ENCODE results near the gene KRT71. TPM values are rescaled to one million over a fixed set of nuclear protein-coding genes. Genes with fewer than 3 reads are reported as not detected.

Gene KRT71
- polyA plus RNA-seq, 3 donors: not detected

DNA sequence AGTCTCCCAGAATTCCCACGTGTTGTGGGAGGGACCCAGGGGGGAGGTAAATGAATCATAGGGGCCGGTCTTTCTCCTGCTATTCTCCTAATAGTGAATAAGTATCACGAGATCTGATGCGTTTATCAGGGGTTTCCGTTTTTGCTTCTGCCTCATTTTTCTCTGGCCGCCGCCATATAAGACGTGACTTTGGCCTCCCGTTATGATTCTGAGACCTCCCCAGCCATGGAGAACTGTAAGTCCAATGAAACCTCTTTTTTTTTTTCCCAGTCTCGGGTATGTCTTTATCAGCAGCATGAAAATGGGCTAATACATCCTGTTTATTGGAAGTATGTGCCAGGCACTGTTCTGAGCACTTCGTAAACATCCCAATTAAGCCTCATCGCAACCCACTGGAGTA, 47.5 kb upstream of the KRT71 start:
- Histone ChIP-seq H3K4me3 (replicated peaks in 1 of 3; ENCODE audit: low read depth in 2 of 3, low read length in 3 of 3) (no peak overlapping the region), H3K9me3 (replicated peaks in 1 of 2; ENCODE audit: control insufficient read depth in 1 of 2, insufficient read depth in 1 of 2, low read length in 2 of 2) (peaks cover 0 to 5% of the 10 kb centered on the region in 2 donors), H3K4me1 (ENCODE audit: control insufficient read depth in 1 of 2, insufficient read depth in 2 of 2, low read length in 2 of 2) (no peaks in the 10 kb centered on the region), H3K36me3 (replicated peaks in 1 of 2; ENCODE audit: control insufficient read depth in 1 of 2, insufficient read depth in 2 of 2, low read length in 2 of 2) (no peaks in the 10 kb centered on the region), H3K79me2 (ENCODE audit: insufficient read depth, low read length) (no peaks in the 10 kb centered on the region), H4K20me1 (ENCODE audit: insufficient read depth, low read length) (no peaks in the 10 kb centered on the region), H3K27me3 (ENCODE audit: control insufficient read depth in 2 of 2, insufficient read depth in 2 of 2, low read length in 2 of 2) (peaks cover 19 to 28% of the 10 kb centered on the region in 2 donors), H2AFZ (ENCODE audit: insufficient read depth, low read depth, low read length, poor library complexity, severe bottlenecking) (no peak overlapping the region), H3K27ac (ENCODE audit: low read depth in 1 of 2, low read length in 2 of 2) (no peak overlapping the region), H3K9ac (ENCODE audit: insufficient read depth, low read length, poor library complexity, severe bottlenecking) (no peak overlapping the region), H3K4me2 (replicated peaks; ENCODE audit: extremely low read depth, low read length, poor library complexity, severe bottlenecking) (no peak overlapping the region)
- Mint-ChIP-seq H3K4me3 (peak overlapping the region in 1 of 2 donors; percentile 60), H3K9me3 (peaks cover 0 to 11% (median 5%) of the 10 kb centered on the region in 7 donors), H3K36me3 (no peaks in the 10 kb centered on the region), H3K27ac (no peak overlapping the region), H3K4me1 (no peaks in the 10 kb centered on the region), H3K27me3 (ENCODE audit: low read depth in 3 of 3) (peaks cover 21 to 40% (median 31%) of the 10 kb centered on the region in 3 donors)
- intact Hi-C loops (cut with micrococcal nuclease): no loop called here
- TF ChIP-seq, protein P1, sequence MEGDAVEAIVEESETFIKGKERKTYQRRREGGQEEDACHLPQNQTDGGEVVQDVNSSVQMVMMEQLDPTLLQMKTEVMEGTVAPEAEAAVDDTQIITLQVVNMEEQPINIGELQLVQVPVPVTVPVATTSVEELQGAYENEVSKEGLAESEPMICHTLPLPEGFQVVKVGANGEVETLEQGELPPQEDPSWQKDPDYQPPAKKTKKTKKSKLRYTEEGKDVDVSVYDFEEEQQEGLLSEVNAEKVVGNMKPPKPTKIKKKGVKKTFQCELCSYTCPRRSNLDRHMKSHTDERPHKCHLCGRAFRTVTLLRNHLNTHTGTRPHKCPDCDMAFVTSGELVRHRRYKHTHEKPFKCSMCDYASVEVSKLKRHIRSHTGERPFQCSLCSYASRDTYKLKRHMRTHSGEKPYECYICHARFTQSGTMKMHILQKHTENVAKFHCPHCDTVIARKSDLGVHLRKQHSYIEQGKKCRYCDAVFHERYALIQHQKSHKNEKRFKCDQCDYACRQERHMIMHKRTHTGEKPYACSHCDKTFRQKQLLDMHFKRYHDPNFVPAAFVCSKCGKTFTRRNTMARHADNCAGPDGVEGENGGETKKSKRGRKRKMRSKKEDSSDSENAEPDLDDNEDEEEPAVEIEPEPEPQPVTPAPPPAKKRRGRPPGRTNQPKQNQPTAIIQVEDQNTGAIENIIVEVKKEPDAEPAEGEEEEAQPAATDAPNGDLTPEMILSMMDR (IDR thresholded peaks at IDR 0.05): no peak
- 96% methylated on average over 8 of the region's 12 CpGs for WGBS (ENCODE audit: insufficient coverage)
- DNase-seq: no peak

DNA sequence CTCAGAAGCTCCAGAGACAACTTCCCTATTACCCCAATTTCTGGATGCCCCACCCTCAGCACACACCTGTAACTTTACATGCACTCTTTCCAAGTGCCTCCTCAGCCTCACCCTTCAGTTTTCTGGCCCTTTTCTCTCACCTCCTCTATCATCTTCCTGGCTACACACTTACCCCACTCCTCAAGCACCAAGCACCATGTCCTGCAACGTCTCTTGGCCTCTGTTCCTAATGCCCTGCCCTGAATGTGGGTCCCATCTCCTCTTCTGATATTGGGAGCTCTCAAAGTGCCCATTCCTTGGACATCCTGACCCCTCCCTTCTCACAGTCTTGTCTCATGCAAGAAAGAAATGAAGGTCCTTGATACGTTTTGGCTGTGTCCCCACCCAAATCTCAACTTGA, 47.1 kb upstream of the KRT71 start:
- Histone ChIP-seq H4K20me1 (ENCODE audit: insufficient read depth, low read length) (no peaks in the 10 kb centered on the region), H3K79me2 (ENCODE audit: insufficient read depth, low read length) (no peaks in the 10 kb centered on the region), H3K27ac (ENCODE audit: low read depth in 1 of 2, low read length in 2 of 2) (no peak overlapping the region), H3K4me2 (replicated peaks; ENCODE audit: extremely low read depth, low read length, poor library complexity, severe bottlenecking) (no peak overlapping the region), H3K27me3 (ENCODE audit: control insufficient read depth in 2 of 2, insufficient read depth in 2 of 2, low read length in 2 of 2) (peaks cover 19 to 28% of the 10 kb centered on the region in 2 donors), H3K4me1 (ENCODE audit: control insufficient read depth in 1 of 2, insufficient read depth in 2 of 2, low read length in 2 of 2) (no peaks in the 10 kb centered on the region), H3K9me3 (replicated peaks in 1 of 2; ENCODE audit: control insufficient read depth in 1 of 2, insufficient read depth in 1 of 2, low read length in 2 of 2) (peaks cover 0 to 5% of the 10 kb centered on the region in 2 donors), H2AFZ (ENCODE audit: insufficient read depth, low read depth, low read length, poor library complexity, severe bottlenecking) (no peak overlapping the region), H3K9ac (ENCODE audit: insufficient read depth, low read length, poor library complexity, severe bottlenecking) (no peak overlapping the region), H3K36me3 (replicated peaks in 1 of 2; ENCODE audit: control insufficient read depth in 1 of 2, insufficient read depth in 2 of 2, low read length in 2 of 2) (no peaks in the 10 kb centered on the region), H3K4me3 (replicated peaks in 1 of 3; ENCODE audit: low read depth in 2 of 3, low read length in 3 of 3) (no peak overlapping the region)
- peak overlapping the region in 1 of 2 donors; percentile 60 for H3K4me3 Mint-ChIP-seq
- H3K9me3 Mint-ChIP-seq: peaks cover 0 to 11% (median 5%) of the 10 kb centered on the region in 7 donors
- H3K27ac Mint-ChIP-seq: no peak overlapping the region
- no peaks in the 10 kb centered on the region for H3K4me1 Mint-ChIP-seq
- peaks cover 21 to 40% (median 31%) of the 10 kb centered on the region in 3 donors for H3K27me3 Mint-ChIP-seq (ENCODE audit: low read depth in 3 of 3)
- no peaks in the 10 kb centered on the region for H3K36me3 Mint-ChIP-seq
- TF ChIP-seq, protein P1 (IDR thresholded peaks at IDR 0.05): no peak
- no peak for DNase-seq
- WGBS (ENCODE audit: insufficient coverage): 67% methylated on average over 1 of the region's 2 CpGs
- intact Hi-C loops (cut with micrococcal nuclease): no loop called here
